Transverse colon (tissue), 3 donors: ENCODE data around the gene SIX3.

Experiments
- CTCF ChIP-seq, 5 experiments: fragments of 200-600 bp in 3 of 5; fragments of 450-650 bp in 2 of 5; sonication (generic) in 3 of 5; IDR thresholded peaks; 1 replicate in 2 of 5; 2 replicates in 3 of 5; pipeline ENCODE4 v1.5.1; 2016 to 2017; ENCODE audit warnings: antibody characterized with exemption in 5 of 5, inconsistent platforms in 3 of 5, mild to moderate bottlenecking in 2 of 5, moderate library complexity in 1 of 5
- EP300 ChIP-seq: sonication (generic); formaldehyde crosslinking; IDR thresholded peaks from one replicate; pipeline ENCODE4 v1.6.1; 2017; ENCODE audit warnings: antibody characterized with exemption, low read depth
- POLR2A ChIP-seq: fragments of 450-650 bp; IDR thresholded peaks from one replicate; pipeline ENCODE4 v1.6.1; 2016; ENCODE audit warnings: antibody characterized with exemption, mild to moderate bottlenecking, moderate library complexity

DNA sequence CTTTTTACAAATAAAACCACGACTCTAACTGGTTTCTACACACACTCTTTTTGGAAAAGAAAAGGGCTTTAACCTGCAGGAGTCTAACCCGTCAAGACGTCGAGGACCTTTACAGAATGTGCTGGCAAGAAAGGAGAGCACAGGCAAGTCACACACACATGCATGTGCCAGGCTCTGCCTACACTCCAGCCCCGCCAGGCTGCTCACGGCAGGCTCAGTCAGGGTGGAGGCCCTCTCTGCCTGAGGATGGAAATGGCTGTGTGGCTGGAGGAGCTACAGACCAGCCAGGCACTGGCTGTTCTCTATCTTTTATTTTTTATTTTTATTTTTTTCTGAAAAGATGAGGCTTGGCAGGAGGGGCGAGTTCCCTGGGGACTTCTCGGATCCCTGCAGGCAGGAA lies 10.2 kb downstream of the SIX3 start:
- TF ChIP-seq CTCF (IDR thresholded peaks at IDR 0.05) = no peak
- no peak for TF ChIP-seq POLR2A
- TF ChIP-seq EP300 = no peak
